Skeletal muscle tissue (tissue), 4 donors: ENCODE measurements around the gene PARP1. TPM values are rescaled to one million over a fixed set of nuclear protein-coding genes. Genes with fewer than 3 reads are reported as not detected.

Experiments used
- H3K27ac ChIP-seq: one replicate; pipeline ENCODE4 v1.7.0; 2013; ENCODE audit warnings: mild to moderate bottlenecking, low read depth, low read length, inconsistent platforms
- H3K27me3 ChIP-seq, 3 donors: one replicate each; pipeline ENCODE4 v1.7.0; 2013; ENCODE audit warnings: low read length in 3 of 3; ENCODE audit not compliant: control insufficient read depth in 3 of 3, insufficient read depth in 3 of 3
- H3K36me3 ChIP-seq, 3 donors: one replicate each; pipeline ENCODE4 v1.7.0; 2013; ENCODE audit warnings: low read length in 3 of 3; ENCODE audit not compliant: control insufficient read depth in 3 of 3, insufficient read depth in 3 of 3
- H3K4me1 ChIP-seq, 3 donors: one replicate each; pipeline ENCODE4 v1.7.0; 2013; ENCODE audit warnings: low read length in 3 of 3, mild to moderate bottlenecking in 3 of 3; ENCODE audit not compliant: control insufficient read depth in 3 of 3, insufficient read depth in 3 of 3
- H3K4me3 ChIP-seq, 3 donors: one replicate each; pipeline ENCODE4 v1.7.0; 2013; ENCODE audit warnings: low read length in 3 of 3
- H3K9ac ChIP-seq, 3 donors: one replicate each; pipeline ENCODE4 v1.7.0; 2013; ENCODE audit warnings: low read length in 3 of 3, mild to moderate bottlenecking in 3 of 3, moderate library complexity in 2 of 3, low read depth in 1 of 3
- H3K9me3 ChIP-seq, 3 donors: one replicate each; pipeline ENCODE4 v1.7.0; 2013; ENCODE audit warnings: low read length in 3 of 3; ENCODE audit not compliant: control insufficient read depth in 3 of 3
- total RNA-seq: library from RNA; depleted of rRNA; stranded (reverse); fragments of >200 nt; gene quantifications from one replicate; pipeline ENCODE4 v1.2.3, GENCODE V29; 2014
- donor health status: Osteomylitis.

Gene PARP1
- total RNA-seq, 1 donor from 2014 or later: 94.5 TPM

GRCh38 chr1:226324479-226324878 is 83.4 kb downstream of the PARP1 start:
- Histone ChIP-seq H3K27ac (no peak overlapping the region), H3K4me3 (no peak overlapping the region), H3K27me3 (peaks cover 0 to 5% (median 4%) of the 10 kb centered on the region in 3 donors), H3K4me1 (no peaks in the 10 kb centered on the region), H3K9ac (no peak overlapping the region), H3K9me3 (no peaks in the 10 kb centered on the region), H3K36me3 (no peaks in the 10 kb centered on the region)

GRCh38 chr1:226322986-226323385 is 84.9 kb downstream of the PARP1 start:
- no peaks in the 10 kb centered on the region for H3K4me1 ChIP-seq

GRCh38 chr1:226320930-226321329 is 87.0 kb downstream of the PARP1 start:
- H3K27me3 ChIP-seq: peaks cover 2 to 5% (median 4%) of the 10 kb centered on the region in 3 donors
- H3K9ac ChIP-seq: no peak overlapping the region
- no peaks in the 10 kb centered on the region for H3K36me3 ChIP-seq
- H3K9me3 ChIP-seq: no peaks in the 10 kb centered on the region
- H3K4me3 ChIP-seq: no peak overlapping the region
- H3K27ac ChIP-seq: no peak overlapping the region
- no peaks in the 10 kb centered on the region for H3K4me1 ChIP-seq

More at GRCh38 chr1:226322986-226323385, 84.9 kb downstream of the PARP1 start:
- H3K9me3 ChIP-seq: no peaks in the 10 kb centered on the region
- no peaks in the 10 kb centered on the region for H3K36me3 ChIP-seq
- H3K27me3 ChIP-seq: peaks cover 2 to 5% (median 4%) of the 10 kb centered on the region in 3 donors
- H3K27ac ChIP-seq: no peak overlapping the region
- no peak overlapping the region for H3K4me3 ChIP-seq
- H3K9ac ChIP-seq: no peak overlapping the region

- Histone ChIP-seq H3K9ac (no peak overlapping the region), H3K9me3 (no peaks in the 10 kb centered on the region), H3K4me1 (no peaks in the 10 kb centered on the region), H3K4me3 (no peak overlapping the region), H3K36me3 (no peaks in the 10 kb centered on the region), H3K27me3 (peaks cover 2 to 5% (median 4%) of the 10 kb centered on the region in 3 donors), H3K27ac (no peak overlapping the region)
Measured at GRCh38 chr1:226318471-226318870, 89.4 kb downstream of the PARP1 start.

- Histone ChIP-seq H3K9ac (no peak overlapping the region), H3K9me3 (no peaks in the 10 kb centered on the region), H3K4me1 (peaks cover 4 to 7% (median 5%) of the 10 kb centered on the region in 3 donors), H3K36me3 (no peaks in the 10 kb centered on the region), H3K27ac (no peak overlapping the region), H3K4me3 (no peak overlapping the region), H3K27me3 (peaks cover 0 to 2% (median 0%) of the 10 kb centered on the region in 3 donors)
Measured at GRCh38 chr1:226314055-226314454, 93.8 kb downstream of the PARP1 start.

GRCh38 chr1:226312065-226312464 is 95.8 kb downstream of the PARP1 start:
- Histone ChIP-seq H3K27ac (no peak overlapping the region), H3K9ac (no peak overlapping the region), H3K4me1 (peaks cover 8 to 12% (median 10%) of the 10 kb centered on the region in 3 donors), H3K4me3 (no peak overlapping the region), H3K36me3 (no peaks in the 10 kb centered on the region), H3K9me3 (no peaks in the 10 kb centered on the region), H3K27me3 (no peaks in the 10 kb centered on the region)

GRCh38 chr1:226311376-226311775 is 96.5 kb downstream of the PARP1 start:
- Histone ChIP-seq H3K9me3 (no peaks in the 10 kb centered on the region), H3K27me3 (no peaks in the 10 kb centered on the region), H3K4me3 (no peak overlapping the region), H3K4me1 (peaks cover 8 to 12% (median 10%) of the 10 kb centered on the region in 3 donors), H3K9ac (no peak overlapping the region), H3K36me3 (no peaks in the 10 kb centered on the region), H3K27ac (no peak overlapping the region)

Other genes starting within 250 kb of the PARP1 start
- gene ACBD3, start 221.4 kb downstream of the PARP1 start, total RNA-seq: 41.2 TPM
- not detected for gene MIXL1, start 184.4 kb downstream of the PARP1 start, total RNA-seq
- 6.8 TPM for gene LIN9, start 98.9 kb downstream of the PARP1 start, total RNA-seq
- 2.6 TPM for gene STUM, start 140.7 kb upstream of the PARP1 start, total RNA-seq